Activated B cell treated with CpG ODN at 0.5 μM for 24 hours (primary cell): ENCODE results near the gene ATF7. TPM values are rescaled to one million over a fixed set of nuclear protein-coding genes. Genes with fewer than 3 reads are reported as not detected.

ENCODE experiments used
- ATAC-seq: fragments of 200-7000 bp; cut with Tn5 transposase; one replicate; pipeline ENCODE4 v1.10.0; 2021; ENCODE audit warnings: low read depth, mild to moderate bottlenecking, moderate library complexity
- CTCF ChIA-PET: fragments of 350-600 bp; sonication (Branson Sonifier 250); formaldehyde crosslinking; loops from one replicate; lab custom pipeline; 2021; ENCODE audit warnings: antibody characterized with exemption; lab: Charles Lee
- POLR2A ChIA-PET: fragments of 350-600 bp; sonication (Branson Sonifier 250); formaldehyde crosslinking; loops from one replicate; lab custom pipeline; 2021; ENCODE audit warnings: antibody characterized with exemption; lab: Charles Lee
- DNase-seq: peaks from one replicate; pipeline ENCODE4 v3.0.0; 2022
- H3K27ac Mint-ChIP-seq: one replicate; pipeline ENCODE4 v1.8.0; 2020; ENCODE audit warnings: mixed read lengths
- H3K27me3 Mint-ChIP-seq: one replicate; pipeline ENCODE4 v1.8.0; 2021; ENCODE audit warnings: mixed read lengths
- H3K36me3 Mint-ChIP-seq: one replicate; pipeline ENCODE4 v1.8.0; 2021; ENCODE audit warnings: low read depth, mixed read lengths
- H3K4me1 Mint-ChIP-seq: one replicate; pipeline ENCODE4 v1.8.0; 2021; ENCODE audit warnings: mixed read lengths
- H3K4me3 Mint-ChIP-seq: one replicate; pipeline ENCODE4 v1.8.0; 2020; ENCODE audit warnings: mild to moderate bottlenecking, mixed read lengths
- H3K9me3 Mint-ChIP-seq: one replicate; pipeline ENCODE4 v1.8.0; 2020; ENCODE audit warnings: mixed read lengths
- CTCF ChIP-seq: fragments of 200-600 bp; IDR thresholded peaks from one replicate; pipeline ENCODE4 v1.8.0; 2022; ENCODE audit warnings: antibody characterized with exemption, mild to moderate bottlenecking
- intact Hi-C: fragments of 100-400 bp; cut with micrococcal nuclease; formaldehyde crosslinking; loops from one replicate; pipeline ENCODE4 v1.15.1; 2024
- total RNA-seq: library from RNA; stranded (reverse); gene quantifications from 2 replicates; pipeline ENCODE4 v1.2.3, GENCODE V29; 2022

The ATF7 gene
- total RNA-seq, 1 donor from 2014 or later, result 36.8 TPM

DNA sequence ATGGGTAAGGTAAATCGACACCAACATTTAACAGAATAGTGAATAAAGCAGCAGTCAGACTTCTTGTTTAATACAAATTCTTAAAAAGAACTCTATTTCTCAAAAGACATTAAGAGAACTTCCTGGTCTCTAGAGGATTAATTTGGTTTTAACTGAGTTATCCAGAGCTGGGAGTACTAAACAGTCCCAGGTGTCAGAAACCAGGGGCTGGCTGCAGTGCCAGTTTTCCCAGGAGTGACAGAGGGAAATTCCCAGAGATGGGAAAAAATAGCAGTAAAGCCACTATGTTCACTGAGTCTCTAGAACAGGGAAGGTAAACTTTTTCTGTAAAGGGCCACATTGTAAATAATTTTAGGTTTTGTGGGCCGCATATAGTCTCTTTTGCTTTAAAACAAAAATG is 40.9 kb upstream of the ATF7 start:
- ATAC-seq (no peak), DNase-seq (no peak)
- Mint-ChIP-seq H3K4me3 (no peak overlapping the region), H3K27ac (no peak overlapping the region), H3K9me3 (no peaks in the 10 kb centered on the region), H3K4me1 (no peaks in the 10 kb centered on the region), H3K36me3 (peaks cover 85% of the 10 kb centered on the region), H3K27me3 (no peaks in the 10 kb centered on the region)
- POLR2A ChIA-PET, result interaction anchor here (0.7 to 1.1 kb wide), 2 partner anchors 9 kb away, joined by 6 to 9 read pairs; partner anchors contain the start of gene ATP5MC2
- TF ChIP-seq CTCF, result no peak
- intact Hi-C loops, result no loop called here
- CTCF ChIA-PET, result no interaction called here

GRCh38 chr12:53664936-53665335 is 38.8 kb upstream of the ATF7 start:
- H3K4me3 Mint-ChIP-seq, result no peak overlapping the region
- H3K4me1 Mint-ChIP-seq, result no peaks in the 10 kb centered on the region
- intact Hi-C loops, result no loop called here
- H3K36me3 Mint-ChIP-seq, result peaks cover 74% of the 10 kb centered on the region
- DNase-seq (no peak), ATAC-seq (no peak)
- ChIA-PET POLR2A (no interaction called here), CTCF (no interaction called here)
- H3K9me3 Mint-ChIP-seq, result no peaks in the 10 kb centered on the region
- H3K27me3 Mint-ChIP-seq, result no peaks in the 10 kb centered on the region
- TF ChIP-seq CTCF, result no peak
- H3K27ac Mint-ChIP-seq, result no peak overlapping the region

GRCh38 chr12:53664191-53664590 is 38.0 kb upstream of the ATF7 start:
- ChIA-PET POLR2A (no interaction called here), CTCF (no interaction called here)
- no peak overlapping the region for H3K27ac Mint-ChIP-seq
- TF ChIP-seq CTCF, result no peak
- H3K9me3 Mint-ChIP-seq, result no peaks in the 10 kb centered on the region
- H3K27me3 Mint-ChIP-seq, result no peaks in the 10 kb centered on the region
- H3K4me3 Mint-ChIP-seq, result no peak overlapping the region
- intact Hi-C loops, result no loop called here
- ATAC-seq, result no peak
- H3K36me3 Mint-ChIP-seq, result peaks cover 67% of the 10 kb centered on the region
- no peak for DNase-seq
- no peaks in the 10 kb centered on the region for H3K4me1 Mint-ChIP-seq

DNA sequence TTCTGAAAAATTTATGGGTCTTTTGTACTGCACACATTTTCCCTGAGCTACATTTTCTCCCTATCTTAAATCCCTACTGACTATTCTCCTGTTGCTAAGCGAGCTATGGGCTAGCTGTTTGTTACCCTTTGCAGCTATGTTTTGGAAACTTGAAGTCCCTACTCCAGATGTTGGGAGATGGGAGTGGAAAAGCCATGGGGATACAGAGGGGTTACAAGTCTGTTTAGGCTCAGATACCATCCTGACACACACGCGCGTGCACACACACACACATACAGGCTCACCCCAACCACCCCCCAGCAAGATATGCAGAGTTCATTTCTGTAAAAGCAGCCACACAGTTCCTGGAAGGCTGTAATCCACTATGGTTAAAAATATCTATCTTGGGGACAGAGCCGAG is 33.9 kb upstream of the ATF7 start:
- H3K36me3 Mint-ChIP-seq, result peaks cover 32% of the 10 kb centered on the region
- no peak overlapping the region for H3K27ac Mint-ChIP-seq
- no peaks in the 10 kb centered on the region for H3K9me3 Mint-ChIP-seq
- no peak for DNase-seq
- intact Hi-C loops, result no loop called here
- CTCF ChIA-PET, result no interaction called here
- no peak for TF ChIP-seq CTCF
- no peaks in the 10 kb centered on the region for H3K4me1 Mint-ChIP-seq
- ATAC-seq, result no peak
- H3K4me3 Mint-ChIP-seq, result no peak overlapping the region
- no peaks in the 10 kb centered on the region for H3K27me3 Mint-ChIP-seq
- POLR2A ChIA-PET, result no interaction called here

GRCh38 chr12:53659571-53659981 is 33.4 kb upstream of the ATF7 start:
- peaks cover 28% of the 10 kb centered on the region for H3K36me3 Mint-ChIP-seq
- H3K9me3 Mint-ChIP-seq, result no peaks in the 10 kb centered on the region
- H3K27me3 Mint-ChIP-seq, result no peaks in the 10 kb centered on the region
- intact Hi-C loops, result no loop called here
- TF ChIP-seq CTCF, result no peak
- no peak for DNase-seq
- H3K27ac Mint-ChIP-seq, result no peak overlapping the region
- ChIA-PET POLR2A (no interaction called here), CTCF (no interaction called here)
- H3K4me1 Mint-ChIP-seq, result no peaks in the 10 kb centered on the region
- no peak for ATAC-seq
- H3K4me3 Mint-ChIP-seq, result no peak overlapping the region
